Measurements from ENCODE around the gene NTM.

GRCh38 chr11:131796089-131796488, 425.7 kb downstream of the NTM start:
- no peak for TF ChIP-seq POLR2A (IDR thresholded peaks at IDR 0.05)
- no peak for TF ChIP-seq CTCF (IDR thresholded peaks at IDR 0.05)
